GM12891 (cell line): Measurements from ENCODE around the gene CYFIP2.

Experiments used
- POLR2A ChIP-seq: IDR thresholded peaks from 2 replicates; pipeline ENCODE4 v1.6.1; 2011; ENCODE audit warnings: low read depth, low read length, control low read depth
- POLR2AphosphoS5 ChIP-seq: IDR thresholded peaks from 2 replicates; pipeline ENCODE4 v1.6.1; 2011; ENCODE audit warnings: low read depth, low read length, control low read depth
- SPI1 ChIP-seq: IDR thresholded peaks from 2 replicates; pipeline ENCODE4 v1.6.1; 2011; ENCODE audit warnings: low read depth, low read length, control low read depth
- TAF1 ChIP-seq: IDR thresholded peaks from 2 replicates; pipeline ENCODE4 v1.6.1; 2011; ENCODE audit warnings: low read depth, low read length, control low read depth

- TF ChIP-seq POLR2A (no peak), POLR2AphosphoS5 (no peak), TAF1 (no peak), SPI1 (no peak)
These were observed 122.3 kb downstream of the CYFIP2 start for GRCh38 chr5:157388111-157388710.
